ENCODE results near the gene NAP1L1.

NAP1L1 gene

GRCh38 chr12:76083246-76083903, 1.1 kb downstream of the NAP1L1 start:
- DNase-seq = no peak

GRCh38 chr12:76081909-76082308, 2.6 kb downstream of the NAP1L1 start:
- DNase-seq = no peak

GRCh38 chr12:76080729-76081415, 3.6 kb downstream of the NAP1L1 start:
- DNase-seq = no peak

GRCh38 chr12:76080017-76080728, 4.3 kb downstream of the NAP1L1 start:
- no peak for DNase-seq

- no peak for DNase-seq
Measured at GRCh38 chr12:76078748-76079147, 5.7 kb downstream of the NAP1L1 start.

GRCh38 chr12:76075448-76075847, 9.0 kb downstream of the NAP1L1 start:
- no peak for DNase-seq

- no peak for DNase-seq
Measured at GRCh38 chr12:76074701-76075336, 9.7 kb downstream of the NAP1L1 start.

GRCh38 chr12:76073561-76073960, 10.9 kb downstream of the NAP1L1 start:
- no peak for DNase-seq

GRCh38 chr12:76072568-76072967, 11.9 kb downstream of the NAP1L1 start:
- no peak for DNase-seq

GRCh38 chr12:76069339-76069738, 15.1 kb downstream of the NAP1L1 start:
- no peak for DNase-seq

GRCh38 chr12:76065917-76066316, 18.6 kb downstream of the NAP1L1 start:
- DNase-seq = no peak

- DNase-seq = no peak
Measured at GRCh38 chr12:76064904-76065303, 19.6 kb downstream of the NAP1L1 start.

- DNase-seq = no peak
Measured at GRCh38 chr12:76060111-76060510, 24.4 kb downstream of the NAP1L1 start.

GRCh38 chr12:76057326-76057725, 27.2 kb downstream of the NAP1L1 start:
- no peak for DNase-seq

- no peak for DNase-seq
Measured at GRCh38 chr12:76055393-76055792, 29.1 kb downstream of the NAP1L1 start.

- no peak for DNase-seq
Measured at GRCh38 chr12:76049575-76050251, 34.8 kb downstream of the NAP1L1 start.

GRCh38 chr12:76047742-76048141, 36.7 kb downstream of the NAP1L1 start:
- no peak for DNase-seq

GRCh38 chr12:76047060-76047459, 37.4 kb downstream of the NAP1L1 start:
- DNase-seq = no peak

- DNase-seq = no peak
Measured at GRCh38 chr12:76043377-76043776, 41.1 kb downstream of the NAP1L1 start.

- DNase-seq = no peak
Measured at GRCh38 chr12:76042147-76042546, 42.3 kb downstream of the NAP1L1 start.

GRCh38 chr12:76041406-76041805, 43.1 kb downstream of the NAP1L1 start:
- DNase-seq = no peak

- no peak for DNase-seq
Measured at GRCh38 chr12:76040461-76040860, 44.0 kb downstream of the NAP1L1 start.

- no peak for DNase-seq
Measured at GRCh38 chr12:76038176-76038575, 46.3 kb downstream of the NAP1L1 start.
